ENCODE data around the gene KIN.

DNA sequence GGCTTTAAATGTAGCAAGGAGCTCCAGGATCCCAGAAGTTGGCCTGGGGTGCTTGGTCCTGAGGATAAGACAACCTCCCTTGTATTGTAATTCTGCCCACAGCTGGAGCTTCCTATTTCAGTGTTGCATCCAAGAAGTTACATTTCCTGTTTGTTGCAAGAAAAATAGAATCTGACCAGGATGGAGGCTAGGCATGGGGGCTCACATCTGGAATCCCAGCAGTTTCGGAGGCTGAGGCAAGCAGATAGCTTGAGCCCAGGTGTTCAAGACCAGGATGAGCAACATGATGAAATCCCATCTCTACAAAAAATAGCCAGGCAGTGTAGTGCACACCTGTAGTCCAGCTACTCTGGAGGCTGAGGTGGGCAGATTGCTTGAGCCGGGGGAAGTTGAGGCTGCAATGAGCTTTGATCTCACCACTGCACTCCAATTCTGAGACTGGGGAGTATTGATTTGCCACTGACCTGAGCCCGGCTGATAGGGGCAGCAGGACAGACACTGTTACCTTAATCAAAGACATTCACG, 85.4 kb downstream of the KIN start:
- no peak for TF ChIP-seq ZBTB7A (tag by site-specific recombination; IDR thresholded peaks at IDR 0.05; ENCODE audit: low read depth)
- TF ChIP-seq, protein P1, sequence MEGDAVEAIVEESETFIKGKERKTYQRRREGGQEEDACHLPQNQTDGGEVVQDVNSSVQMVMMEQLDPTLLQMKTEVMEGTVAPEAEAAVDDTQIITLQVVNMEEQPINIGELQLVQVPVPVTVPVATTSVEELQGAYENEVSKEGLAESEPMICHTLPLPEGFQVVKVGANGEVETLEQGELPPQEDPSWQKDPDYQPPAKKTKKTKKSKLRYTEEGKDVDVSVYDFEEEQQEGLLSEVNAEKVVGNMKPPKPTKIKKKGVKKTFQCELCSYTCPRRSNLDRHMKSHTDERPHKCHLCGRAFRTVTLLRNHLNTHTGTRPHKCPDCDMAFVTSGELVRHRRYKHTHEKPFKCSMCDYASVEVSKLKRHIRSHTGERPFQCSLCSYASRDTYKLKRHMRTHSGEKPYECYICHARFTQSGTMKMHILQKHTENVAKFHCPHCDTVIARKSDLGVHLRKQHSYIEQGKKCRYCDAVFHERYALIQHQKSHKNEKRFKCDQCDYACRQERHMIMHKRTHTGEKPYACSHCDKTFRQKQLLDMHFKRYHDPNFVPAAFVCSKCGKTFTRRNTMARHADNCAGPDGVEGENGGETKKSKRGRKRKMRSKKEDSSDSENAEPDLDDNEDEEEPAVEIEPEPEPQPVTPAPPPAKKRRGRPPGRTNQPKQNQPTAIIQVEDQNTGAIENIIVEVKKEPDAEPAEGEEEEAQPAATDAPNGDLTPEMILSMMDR (tag by site-specific recombination; IDR thresholded peaks at IDR 0.05), result no peak
- TF ChIP-seq ZNF184 (tag by site-specific recombination; IDR thresholded peaks at IDR 0.05), result no peak
- TF ChIP-seq ZSCAN16 (tag by site-specific recombination; IDR thresholded peaks at IDR 0.05), result no peak
- no peak for TF ChIP-seq ZNF311 (tag by site-specific recombination; IDR thresholded peaks at IDR 0.05; ENCODE audit: borderline replicate concordance)
- TF ChIP-seq ZBTB21 (tag by site-specific recombination; IDR thresholded peaks at IDR 0.05), result no peak
- TF ChIP-seq ZNF830 (tag by site-specific recombination; IDR thresholded peaks at IDR 0.05; ENCODE audit: low read depth), result no peak
- TF ChIP-seq, protein P2, sequence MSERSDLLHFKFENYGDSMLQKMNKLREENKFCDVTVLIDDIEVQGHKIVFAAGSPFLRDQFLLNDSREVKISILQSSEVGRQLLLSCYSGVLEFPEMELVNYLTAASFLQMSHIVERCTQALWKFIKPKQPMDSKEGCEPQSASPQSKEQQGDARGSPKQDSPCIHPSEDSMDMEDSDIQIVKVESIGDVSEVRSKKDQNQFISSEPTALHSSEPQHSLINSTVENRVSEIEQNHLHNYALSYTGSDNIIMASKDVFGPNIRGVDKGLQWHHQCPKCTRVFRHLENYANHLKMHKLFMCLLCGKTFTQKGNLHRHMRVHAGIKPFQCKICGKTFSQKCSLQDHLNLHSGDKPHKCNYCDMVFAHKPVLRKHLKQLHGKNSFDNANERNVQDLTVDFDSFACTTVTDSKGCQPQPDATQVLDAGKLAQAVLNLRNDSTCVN (tag by site-specific recombination; optimal IDR thresholded peaks at IDR 0.05), result no peak
- no peak for TF ChIP-seq ZNF423 (tag by site-specific recombination; IDR thresholded peaks at IDR 0.05)
- TF ChIP-seq ZNF785 (tag by site-specific recombination; IDR thresholded peaks at IDR 0.05), result no peak
